ENCODE measurements around the gene GDPD5.

The GDPD5 gene

DNA sequence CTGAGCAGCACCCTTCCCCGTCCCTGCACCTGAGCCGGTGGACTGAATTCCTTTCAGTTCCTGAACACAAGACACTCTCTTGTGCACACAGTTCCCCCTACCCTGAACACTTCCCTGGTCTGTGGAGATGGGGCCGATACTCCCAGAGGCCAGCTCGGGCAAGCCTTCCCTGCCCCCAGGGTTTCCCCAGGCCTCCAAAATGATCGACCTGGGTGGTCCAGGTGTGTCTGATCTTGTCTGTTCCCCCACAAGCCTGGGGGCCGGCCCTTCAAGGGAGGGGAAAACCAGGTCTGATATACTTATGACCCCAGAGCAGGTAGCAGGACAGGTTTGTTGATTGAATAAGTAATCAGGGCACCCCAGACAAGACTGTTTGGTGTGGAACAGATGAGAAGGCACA lies 52.1 kb downstream of the GDPD5 start:
- DNase-seq (ENCODE audit: low read depth in 2 of 2) = no peak

DNA sequence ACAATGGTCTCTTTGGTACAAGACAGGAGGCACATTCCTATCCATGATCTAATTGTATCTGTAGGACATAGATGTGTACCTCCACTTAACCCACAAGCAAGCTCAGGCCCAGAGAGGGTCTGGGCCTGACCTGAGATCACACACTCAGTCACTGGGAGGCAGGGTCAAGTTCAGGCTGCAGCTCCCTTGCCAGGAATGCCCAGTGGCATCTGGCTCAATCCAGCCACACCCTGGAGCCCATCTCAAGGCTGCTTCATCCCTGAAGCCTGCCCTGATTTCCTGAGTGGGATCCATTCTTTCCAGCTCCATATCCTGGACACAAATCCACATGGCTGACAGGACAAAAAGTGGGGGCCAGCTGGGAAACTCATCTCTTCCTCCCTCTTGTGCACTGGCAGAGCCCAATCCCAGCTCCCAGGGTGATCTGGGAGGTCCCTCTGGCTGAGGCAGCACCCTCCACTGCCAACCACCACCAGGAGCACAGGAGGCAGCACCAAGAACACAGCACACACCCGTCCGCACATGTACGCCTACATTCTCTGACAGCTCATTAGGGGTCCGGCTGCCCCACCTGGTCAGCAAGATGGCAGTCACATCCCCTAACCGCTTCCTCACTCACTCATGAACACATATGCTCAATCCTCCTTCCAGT lies 53.5 kb downstream of the GDPD5 start:
- no peak for DNase-seq (ENCODE audit: low read depth in 2 of 2)

DNA sequence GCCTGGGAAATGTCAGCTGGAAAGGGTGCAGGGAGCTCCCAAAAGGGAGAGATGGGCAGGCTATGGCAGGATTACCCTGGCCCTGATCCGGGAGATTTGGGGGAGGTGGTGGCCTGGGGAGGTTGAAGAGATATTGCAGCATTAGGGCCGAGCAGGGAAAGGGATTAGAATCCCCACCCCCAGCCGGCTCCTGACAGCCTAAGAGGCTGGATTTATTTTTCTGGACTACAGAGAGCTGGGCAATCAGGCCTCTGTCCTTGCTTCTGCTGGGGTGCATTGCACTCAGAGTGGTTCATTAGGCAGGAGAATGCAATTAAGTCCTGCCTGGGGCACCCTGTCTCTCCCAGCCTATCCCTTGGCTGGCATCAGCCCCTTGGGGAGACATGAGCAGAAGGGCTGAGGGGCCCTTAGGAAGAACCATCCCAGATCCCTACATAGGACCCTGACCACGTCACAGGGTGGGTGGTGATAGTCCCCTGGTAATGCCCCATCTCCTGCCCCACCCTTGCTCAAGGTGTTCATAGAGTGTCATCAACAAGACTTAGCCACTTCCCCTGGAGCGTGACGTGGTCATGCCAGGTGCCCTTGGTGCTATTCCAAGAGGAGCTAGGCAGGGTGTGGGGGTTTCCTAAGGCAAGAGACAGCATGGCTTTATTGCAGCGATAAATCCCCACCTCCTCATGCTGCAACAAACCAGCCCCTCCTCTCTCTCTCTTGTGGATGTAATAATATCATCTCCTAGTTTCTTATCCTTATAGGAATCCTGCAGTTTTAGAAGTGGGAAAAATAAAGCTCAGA lies 54.4 kb downstream of the GDPD5 start:
- DNase-seq (ENCODE audit: low read depth in 2 of 2) = no peak

DNA sequence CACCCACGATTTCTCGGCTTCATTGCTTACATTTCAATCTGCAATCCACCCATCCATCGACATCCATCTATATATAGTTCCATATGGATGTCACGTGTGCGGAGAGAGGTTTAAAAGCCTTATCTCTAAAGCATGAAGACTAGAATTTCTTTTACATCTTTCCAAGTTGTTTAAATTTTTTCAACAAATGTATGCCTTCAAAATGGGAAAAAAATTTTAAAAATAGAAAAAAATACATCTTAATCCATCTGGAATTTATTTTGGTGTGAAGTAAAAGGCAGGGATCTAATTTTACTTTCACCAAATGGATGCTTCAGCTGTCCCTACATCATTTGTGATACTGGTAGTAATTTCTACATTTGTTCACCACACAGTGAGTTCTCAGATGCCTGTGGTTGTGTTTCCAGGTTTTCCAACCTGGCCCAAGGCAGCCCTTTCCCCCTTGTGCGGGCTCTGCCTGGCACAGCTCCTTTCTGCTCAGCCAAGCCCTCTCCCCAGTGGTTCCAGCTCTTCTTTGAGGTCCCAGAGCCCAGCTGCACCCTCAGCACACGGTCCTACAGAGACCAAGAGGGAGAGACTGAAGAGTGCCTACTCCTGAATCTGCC lies 55.2 kb downstream of the GDPD5 start:
- DNase-seq (ENCODE audit: low read depth in 2 of 2) = no peak

DNA sequence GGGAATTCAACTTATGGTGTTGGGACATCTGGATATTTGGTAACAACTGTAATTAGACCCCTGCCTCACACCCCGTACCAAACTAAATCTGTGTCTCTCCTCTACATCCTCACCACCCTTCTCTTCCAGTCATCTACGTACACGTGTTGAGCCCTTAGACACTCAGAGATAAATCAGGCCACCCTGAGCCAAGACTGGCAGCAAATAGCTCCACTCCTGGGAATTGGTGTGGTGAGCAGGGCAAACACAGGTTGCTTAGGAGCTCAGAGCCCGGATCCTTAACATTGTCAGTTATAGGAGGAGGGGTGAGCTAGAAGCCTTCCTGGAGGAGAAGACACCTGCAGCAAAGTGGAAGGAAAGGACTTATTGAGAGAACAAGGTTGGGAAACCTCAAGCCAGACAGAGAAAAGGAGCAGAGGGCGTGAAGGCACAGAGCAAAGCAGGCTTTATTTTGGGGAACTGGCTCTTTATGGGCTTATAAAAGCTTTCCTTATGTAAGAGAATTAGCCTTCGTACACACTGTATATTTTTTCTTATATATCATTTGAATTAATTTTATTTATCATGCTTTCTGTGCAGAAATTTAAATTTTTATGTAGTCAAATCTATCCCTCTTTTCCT lies 55.8 kb downstream of the GDPD5 start:
- no peak for DNase-seq (ENCODE audit: low read depth in 2 of 2)

DNA sequence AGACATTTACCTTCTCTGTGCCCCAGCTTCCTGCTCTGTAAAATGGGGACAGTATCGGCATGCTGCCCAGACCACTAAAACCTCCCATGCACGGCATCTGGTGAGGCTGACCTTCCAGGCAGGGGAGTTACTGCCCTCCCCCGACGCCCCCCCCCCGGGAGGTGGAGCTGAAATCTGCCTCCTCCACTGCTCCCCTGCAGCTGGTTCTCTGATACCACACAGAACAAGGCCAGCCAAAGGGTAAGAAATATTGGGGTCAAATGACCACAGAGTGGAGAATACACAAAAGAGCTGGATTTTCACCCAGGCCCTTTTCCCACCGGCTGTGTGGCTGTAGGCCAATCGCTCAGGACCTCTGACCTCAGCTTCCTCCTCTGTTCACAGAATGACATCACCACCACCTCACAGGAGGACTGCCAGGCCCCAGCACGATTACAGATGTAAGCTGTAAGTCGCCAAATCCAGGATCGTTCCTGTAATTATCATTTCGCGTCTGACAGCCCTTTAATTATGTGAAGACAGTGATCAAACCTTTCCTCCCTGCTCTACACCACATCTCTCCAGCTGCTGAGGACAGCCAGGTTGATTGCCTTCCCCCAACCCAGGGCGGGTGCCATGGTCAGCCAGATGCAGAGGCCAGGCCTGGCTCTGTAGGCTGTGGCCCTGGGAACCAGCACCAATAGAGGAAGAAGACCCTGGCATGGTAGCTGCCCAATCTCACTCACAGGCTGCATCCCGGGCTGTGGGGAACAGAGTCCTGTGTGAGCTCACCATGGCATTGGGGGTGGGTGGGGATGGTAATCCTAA lies 57.0 kb downstream of the GDPD5 start:
- DNase-seq (ENCODE audit: low read depth in 2 of 2) = no peak

DNA sequence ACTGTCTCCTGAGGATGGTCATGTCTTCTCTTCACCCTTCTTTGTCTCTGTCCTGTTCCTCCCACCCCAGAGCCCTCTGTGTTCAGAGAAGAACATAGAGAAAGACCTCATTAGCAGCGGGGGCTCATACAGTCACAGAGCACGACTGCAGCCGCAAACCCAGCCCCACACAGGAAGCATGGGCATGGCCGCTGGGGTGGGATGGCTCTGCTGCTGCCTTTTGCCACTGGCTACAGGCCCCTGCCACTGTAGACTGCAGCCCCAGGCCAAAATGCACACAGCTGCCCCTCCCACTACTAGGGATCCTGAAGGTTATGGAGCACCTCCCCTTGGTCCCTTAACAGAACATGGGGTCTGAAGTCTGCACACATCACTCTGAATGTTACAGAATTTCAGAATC lies 57.9 kb downstream of the GDPD5 start:
- no peak for DNase-seq (ENCODE audit: low read depth in 2 of 2)

DNA sequence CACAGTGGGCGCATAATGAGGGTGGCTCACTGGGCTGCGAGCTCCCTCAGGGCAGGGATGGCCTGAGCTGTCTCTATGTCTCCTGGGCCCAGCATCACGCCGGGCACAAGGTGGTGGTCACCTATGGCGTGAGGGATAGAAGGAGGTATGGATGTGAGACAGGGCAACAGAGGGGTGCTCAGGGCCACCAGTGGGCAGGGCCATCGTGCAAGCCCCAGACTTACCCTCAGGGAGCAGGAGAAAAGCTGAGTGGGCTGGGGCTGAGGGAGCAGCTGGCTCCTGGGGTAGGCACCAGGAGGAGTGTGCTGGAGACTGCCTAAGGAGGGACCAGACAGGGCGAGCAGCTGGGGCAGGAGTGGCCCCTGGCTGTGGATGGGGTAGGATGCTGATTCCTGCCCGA lies 58.4 kb downstream of the GDPD5 start:
- DNase-seq (ENCODE audit: low read depth in 2 of 2) = no peak

DNA sequence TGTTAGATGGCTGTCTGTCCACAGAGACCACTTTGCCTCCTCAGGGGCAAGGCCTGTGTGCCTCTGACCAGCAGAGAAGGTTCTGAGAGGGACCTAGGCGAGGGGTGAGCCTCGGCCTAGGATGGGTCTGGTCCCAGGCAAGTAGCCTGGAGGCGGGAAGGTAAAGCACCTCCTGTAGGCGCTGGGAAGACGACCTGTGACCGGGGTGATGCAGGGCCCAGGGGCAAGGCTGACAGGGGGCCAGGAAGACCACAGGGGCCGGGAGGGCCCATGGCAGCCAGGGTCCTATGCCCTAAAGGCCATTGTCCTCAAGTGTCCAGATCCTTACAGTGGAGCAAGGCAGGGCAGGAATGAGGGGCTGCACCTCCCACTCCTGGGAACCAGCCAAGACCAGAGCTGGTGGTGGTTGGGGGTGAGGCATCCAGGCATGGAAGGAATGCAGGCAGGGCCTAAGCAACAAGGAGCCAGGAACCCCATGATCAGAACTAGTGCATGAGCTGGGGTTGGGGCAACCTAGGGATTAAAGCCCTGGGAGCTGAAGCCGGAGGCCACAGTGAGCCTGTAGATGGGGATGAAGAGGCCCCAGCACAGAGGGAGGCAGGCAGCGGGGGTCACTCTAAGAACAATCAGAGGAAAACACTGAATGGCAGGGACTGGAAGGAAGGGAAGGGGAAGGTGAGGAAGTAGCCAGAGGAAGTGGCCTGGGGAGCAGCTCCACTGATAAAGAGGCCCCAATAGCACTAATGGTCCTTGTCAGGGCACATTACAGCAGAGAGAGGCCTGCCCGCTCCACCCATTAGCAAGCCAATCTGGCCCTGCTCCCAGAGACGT lies 59.8 kb downstream of the GDPD5 start:
- DNase-seq (ENCODE audit: low read depth in 2 of 2) = no peak

DNA sequence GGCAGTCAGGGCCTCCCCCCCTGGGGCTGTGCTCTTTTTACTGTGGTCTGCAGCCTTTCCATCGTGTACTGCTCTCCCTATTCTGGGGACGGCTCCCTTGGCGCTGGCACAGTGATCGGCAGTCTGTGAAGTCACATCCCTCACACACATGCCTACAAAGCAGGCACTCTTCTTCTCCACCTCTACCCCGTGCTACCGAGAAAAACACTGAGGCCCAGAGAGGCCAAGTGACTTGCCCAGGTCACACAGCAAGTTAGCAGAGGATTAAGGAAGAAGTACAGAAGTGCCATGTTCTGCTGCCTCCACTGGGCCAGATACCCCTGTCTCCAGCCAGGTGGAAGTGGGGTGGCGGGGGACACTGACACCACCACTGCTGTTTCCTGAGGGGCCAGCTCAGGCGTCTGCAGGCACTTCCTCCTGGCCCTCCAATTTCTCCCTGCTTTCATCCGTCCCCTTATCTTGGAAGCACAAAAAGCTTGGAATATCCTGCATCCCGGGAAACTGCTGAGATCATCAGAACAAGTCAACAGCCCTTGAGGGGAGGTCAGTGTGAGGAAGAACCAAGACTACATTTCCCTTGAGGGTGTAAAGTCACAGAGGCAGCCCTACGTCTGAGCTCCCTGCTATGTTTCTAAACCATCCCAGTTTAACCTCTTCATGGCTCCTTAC lies 62.5 kb downstream of the GDPD5 start:
- no peak for DNase-seq (ENCODE audit: low read depth in 2 of 2)

DNA sequence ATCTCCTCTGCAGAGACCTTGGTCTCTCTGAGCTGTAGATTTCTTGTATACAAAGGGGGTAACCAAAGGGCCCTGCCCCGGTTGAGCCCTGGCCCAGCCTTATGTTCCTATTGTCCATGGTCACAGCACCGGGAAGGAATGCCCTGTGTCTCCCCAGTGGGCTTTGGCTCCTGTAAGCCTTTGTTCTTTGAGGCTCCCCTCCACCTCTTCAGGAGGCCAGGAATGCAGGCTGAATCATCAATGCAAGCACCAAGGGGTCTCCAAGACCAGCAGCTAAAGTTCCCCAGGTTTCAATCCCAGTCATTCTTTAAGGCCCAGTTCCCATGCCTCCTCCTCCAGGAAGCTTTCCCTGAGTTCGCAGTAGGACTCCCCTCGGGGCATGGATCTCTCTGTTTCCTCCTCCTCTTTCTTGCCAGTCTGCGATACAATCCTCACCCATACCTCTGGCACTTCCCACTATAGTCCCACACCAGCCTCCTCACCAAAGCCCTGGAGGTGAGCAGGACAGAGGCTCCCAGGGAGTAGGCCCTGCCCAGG lies 63.6 kb downstream of the GDPD5 start:
- DNase-seq (ENCODE audit: low read depth in 2 of 2) = no peak

DNA sequence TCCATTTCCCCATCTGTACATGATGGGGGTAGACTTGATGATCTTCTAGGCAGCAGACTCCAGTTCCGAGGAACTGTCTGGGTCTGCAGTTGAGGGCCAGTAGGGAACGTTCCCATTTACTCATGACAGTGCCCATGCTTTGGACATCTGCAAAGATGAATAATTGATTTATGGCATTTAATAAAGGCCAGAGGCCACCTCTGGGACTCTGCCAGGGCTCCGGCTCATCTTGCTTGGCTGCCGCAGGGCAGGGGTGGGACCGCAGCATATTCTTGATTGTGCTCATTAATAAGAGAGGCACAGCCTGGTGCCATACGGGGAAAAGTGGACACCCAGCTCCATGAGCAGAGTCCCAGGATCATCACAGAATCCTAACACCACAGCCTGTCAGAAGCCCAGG lies 64.6 kb downstream of the GDPD5 start:
- no peak for DNase-seq (ENCODE audit: low read depth in 2 of 2)

DNA sequence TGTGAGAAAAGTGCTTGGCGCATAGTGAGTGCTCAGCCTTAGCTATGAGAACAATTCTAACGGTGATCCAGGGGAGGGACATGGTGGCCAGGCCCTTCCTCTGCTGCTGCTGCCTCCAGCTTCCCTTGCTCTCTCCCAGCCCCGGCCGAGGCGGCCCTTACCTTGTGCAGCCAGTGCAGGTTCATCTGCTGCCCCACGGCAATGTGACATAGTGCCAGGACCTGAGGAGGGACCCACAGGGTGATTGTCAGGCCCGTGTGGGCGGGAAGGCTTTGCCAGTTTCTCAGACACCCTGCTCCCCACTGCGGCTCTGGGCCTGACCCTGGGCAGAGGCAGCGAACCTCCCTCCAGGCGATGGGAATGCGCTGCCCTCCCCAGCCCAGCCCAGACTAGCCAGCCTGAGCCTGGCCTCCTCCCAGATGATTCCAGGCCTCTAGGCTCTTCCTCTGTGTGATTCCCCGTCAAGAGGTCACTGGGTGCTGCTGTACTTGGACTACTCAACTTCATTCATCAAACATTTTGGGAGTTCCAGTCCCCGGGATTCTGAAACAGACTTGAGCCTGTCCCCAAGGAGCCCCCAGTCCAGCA lies 69.1 kb downstream of the GDPD5 start:
- DNase-seq (ENCODE audit: low read depth in 2 of 2) = no peak

DNA sequence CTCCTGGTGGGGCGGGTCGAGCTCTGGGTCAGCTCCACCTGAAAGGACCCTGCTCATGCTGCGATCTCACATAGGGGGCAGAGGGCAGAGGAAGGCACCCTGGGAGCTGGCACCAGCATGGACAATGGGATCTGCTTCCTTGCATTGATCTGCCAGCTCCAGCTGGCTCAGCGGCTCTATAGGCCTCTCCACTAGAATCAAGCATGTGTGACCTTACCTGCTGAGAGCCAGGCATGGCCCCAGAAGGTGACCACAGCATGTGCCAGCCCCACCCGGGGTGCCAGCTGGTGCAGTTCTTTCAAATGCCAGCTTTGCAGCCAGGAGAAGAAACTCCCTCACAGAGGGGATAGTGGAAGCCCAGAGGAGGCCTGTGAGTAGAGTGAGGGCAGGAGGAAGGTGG lies 70.8 kb downstream of the GDPD5 start:
- no peak for DNase-seq (ENCODE audit: low read depth in 2 of 2)

DNA sequence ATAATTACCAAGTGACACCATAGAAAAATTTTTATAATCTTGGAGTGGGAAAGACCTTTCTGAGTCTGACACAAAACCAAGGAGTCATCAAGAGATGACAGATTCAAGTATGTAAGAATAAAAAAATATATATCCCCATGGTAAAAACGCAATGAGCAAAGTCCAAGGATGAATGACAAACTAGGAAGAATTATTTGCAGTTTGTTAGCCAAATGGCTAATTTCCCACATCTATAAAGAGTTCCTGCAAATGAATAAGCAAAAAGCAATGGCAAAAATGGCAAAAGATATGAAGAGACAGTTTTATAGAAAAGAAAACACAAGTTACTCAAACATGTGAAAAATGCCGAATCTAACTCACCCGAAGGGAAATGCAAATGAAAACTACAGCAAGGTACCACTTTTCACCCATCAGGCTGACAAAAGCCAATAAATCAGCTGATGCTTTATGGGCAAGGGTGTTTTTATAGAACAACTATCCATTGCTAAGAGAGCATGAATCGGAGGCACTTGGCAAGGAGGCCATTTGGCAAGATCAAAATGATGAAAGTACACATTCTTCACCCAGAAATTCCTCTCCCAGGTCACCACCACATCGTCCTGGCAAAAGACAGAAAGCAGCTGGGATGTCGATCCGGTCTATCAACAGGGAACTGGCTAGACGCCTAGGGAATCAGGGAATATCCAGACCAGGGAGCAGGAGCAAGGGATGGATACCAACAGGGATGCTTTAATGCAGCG lies 71.7 kb downstream of the GDPD5 start:
- no peak for DNase-seq (ENCODE audit: low read depth in 2 of 2)

DNA sequence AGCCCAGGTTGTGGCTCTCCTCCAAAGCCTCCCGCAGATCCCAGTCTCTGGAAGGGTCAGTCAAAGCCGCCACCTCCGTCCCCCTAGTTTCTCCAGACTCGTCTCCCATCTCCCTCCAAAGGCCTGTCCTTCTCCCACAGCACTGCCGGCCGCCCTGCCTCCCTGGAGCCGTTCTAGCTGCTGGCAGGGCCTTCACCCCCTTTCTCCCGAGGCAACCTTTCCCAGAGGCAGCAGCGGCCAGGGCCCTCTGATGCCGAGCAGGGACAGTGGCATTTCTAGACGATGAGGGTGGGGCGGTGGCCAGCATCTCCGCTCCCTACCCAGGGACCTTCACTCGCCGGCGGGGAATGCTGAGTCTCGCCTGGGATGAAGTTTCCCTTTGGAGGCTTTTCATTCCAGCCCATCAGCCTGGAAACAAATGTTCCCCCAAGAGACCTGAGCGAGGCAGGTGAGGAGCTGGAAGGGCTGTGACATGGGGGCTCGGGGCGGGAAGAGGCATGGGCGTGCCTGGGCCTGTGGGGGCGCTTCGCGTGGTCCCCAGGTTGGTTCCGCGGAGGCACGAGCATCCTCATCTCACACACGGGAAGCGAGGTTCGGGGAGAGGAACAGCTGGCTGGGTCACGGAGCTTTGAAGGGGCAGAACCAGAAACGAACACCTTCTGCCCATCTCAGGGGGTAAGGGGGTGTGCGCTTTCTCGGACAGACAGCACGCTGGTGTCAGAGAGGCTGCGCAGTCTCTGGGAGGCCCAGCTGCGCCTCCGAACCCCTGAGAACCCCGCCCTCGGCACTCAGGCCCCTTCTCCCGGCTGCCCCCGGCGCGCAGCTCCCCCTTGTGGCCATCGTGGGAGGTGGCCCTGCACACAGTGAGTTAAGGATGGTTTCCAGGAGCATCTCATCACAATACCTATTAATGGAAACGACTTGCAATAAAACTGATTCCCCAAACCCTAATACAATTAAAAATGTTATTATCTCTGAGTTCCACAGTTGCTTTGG lies 74.6 kb downstream of the GDPD5 start:
- DNase-seq (ENCODE audit: low read depth in 2 of 2) = peak in 1 of 2 experiments; percentile 28

DNA sequence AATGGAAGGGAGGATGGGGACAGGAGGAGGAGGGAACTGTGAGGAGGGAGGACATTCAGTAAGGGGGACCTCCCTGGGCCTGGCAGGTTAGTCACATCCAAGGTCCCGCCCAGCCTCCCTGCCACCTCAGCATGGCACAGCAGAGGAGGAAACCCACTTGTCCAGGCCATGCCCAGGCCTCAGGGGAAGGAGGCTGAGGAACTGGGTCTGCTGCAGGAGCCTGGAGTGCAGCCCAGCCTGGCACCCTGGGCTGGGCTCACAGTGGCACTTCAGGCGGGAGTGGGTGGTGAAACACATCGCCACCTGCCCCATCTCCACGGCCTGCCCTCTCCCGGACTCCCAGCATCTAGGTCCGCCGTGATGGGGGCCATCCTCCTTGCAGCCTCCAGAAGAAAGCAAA lies 75.5 kb downstream of the GDPD5 start:
- DNase-seq (ENCODE audit: low read depth in 2 of 2) = no peak

DNA sequence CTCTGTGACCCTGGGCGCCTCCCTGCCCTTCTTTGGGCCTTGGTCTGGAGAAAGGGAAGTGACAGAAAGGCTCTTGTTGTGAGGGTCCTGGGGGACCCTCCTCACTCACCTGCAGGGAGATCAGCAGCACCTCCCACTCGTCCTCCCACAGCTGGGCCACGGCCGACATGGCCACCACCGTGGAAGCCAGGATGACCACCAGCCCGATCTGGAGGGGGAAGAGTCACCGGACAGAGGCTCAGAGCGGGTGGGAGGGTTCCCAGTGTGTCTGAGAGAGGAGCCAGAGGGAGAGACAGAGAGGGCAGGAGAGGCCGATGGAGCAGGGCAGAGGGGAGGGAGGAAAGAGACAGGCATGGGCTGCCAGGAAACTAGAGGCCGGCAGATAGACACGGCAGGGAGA lies 76.0 kb downstream of the GDPD5 start:
- no peak for DNase-seq (ENCODE audit: low read depth in 2 of 2)
